Measurements from ENCODE around the gene KLHDC2.
"Not testable (repeated sequence)": the region's sequence is repeated elsewhere in the genome, so short reads cannot be mapped to it uniquely, and the experiment has no call there.

Gene KLHDC2

GRCh38 chr14:49767571-49768300 lies at the start of gene KLHDC2:
TSS of gene KLHDC2 (plus strand) at chr14:49768153. CDS start at chr14:49768469, 316 bp downstream.
- Histone ChIP-seq H3K36me3 (ENCODE audit: control insufficient read depth in 1 of 2, insufficient read depth in 2 of 2, low read length in 2 of 2) (peaks cover 3 to 5% of the 10 kb centered on the region in 2 donors), H3K27me3 (ENCODE audit: low read depth, low read length) (no peaks in the 10 kb centered on the region), H3K9me3 (ENCODE audit: control insufficient read depth in 1 of 2, low read length in 2 of 2) (no peaks in the 10 kb centered on the region), H3K4me3 (ENCODE audit: low read depth in 1 of 2, low read length in 2 of 2) (peak within 1 kb of the TSS; percentile 88 to 92), H3K4me1 (ENCODE audit: control insufficient read depth in 1 of 2, insufficient read depth in 2 of 2, low read length in 2 of 2) (peaks cover 10 to 22% of the 10 kb centered on the region in 2 donors), H3K27ac (ENCODE audit: low read length) (peak within 1 kb of the TSS; percentile 97)

GRCh38 chr14:49720744-49721143 lies 47.2 kb upstream of the KLHDC2 start:
- H3K4me1 ChIP-seq (ENCODE audit: control insufficient read depth in 1 of 2, insufficient read depth in 2 of 2, low read length in 2 of 2) = no peaks in the 10 kb centered on the region
- peaks cover 0 to 27% of the 10 kb centered on the region in 2 donors for H3K36me3 ChIP-seq (ENCODE audit: control insufficient read depth in 1 of 2, insufficient read depth in 2 of 2, low read length in 2 of 2)
- H3K9me3 ChIP-seq (ENCODE audit: control insufficient read depth in 1 of 2, low read length in 2 of 2) = no peaks in the 10 kb centered on the region
- no peak overlapping the region for H3K4me3 ChIP-seq (ENCODE audit: low read depth in 1 of 2, low read length in 2 of 2)
- H3K27ac ChIP-seq (ENCODE audit: low read length) = no peak overlapping the region
- H3K27me3 ChIP-seq (ENCODE audit: low read depth, low read length) = no peaks in the 10 kb centered on the region

GRCh38 chr14:49721733-49722435 lies 46.1 kb upstream of the KLHDC2 start:
- not testable (repeated sequence) for H3K27ac ChIP-seq (ENCODE audit: low read length); H3K4me3 ChIP-seq (ENCODE audit: low read depth in 1 of 2, low read length in 2 of 2); H3K4me1 ChIP-seq (ENCODE audit: control insufficient read depth in 1 of 2, insufficient read depth in 2 of 2, low read length in 2 of 2); H3K27me3 ChIP-seq (ENCODE audit: low read depth, low read length); H3K9me3 ChIP-seq (ENCODE audit: control insufficient read depth in 1 of 2, low read length in 2 of 2)
- H3K36me3 ChIP-seq (ENCODE audit: control insufficient read depth in 1 of 2, insufficient read depth in 2 of 2, low read length in 2 of 2) = peaks cover 4 to 34% of the 10 kb centered on the region in 2 donors

GRCh38 chr14:49727171-49727570 lies 40.8 kb upstream of the KLHDC2 start:
- Histone ChIP-seq H3K27ac (ENCODE audit: low read length) (no peak overlapping the region), H3K4me1 (ENCODE audit: control insufficient read depth in 1 of 2, insufficient read depth in 2 of 2, low read length in 2 of 2) (no peaks in the 10 kb centered on the region), H3K9me3 (ENCODE audit: control insufficient read depth in 1 of 2, low read length in 2 of 2) (no peaks in the 10 kb centered on the region), H3K27me3 (ENCODE audit: low read depth, low read length) (no peaks in the 10 kb centered on the region), H3K4me3 (ENCODE audit: low read depth in 1 of 2, low read length in 2 of 2) (no peak overlapping the region), H3K36me3 (ENCODE audit: control insufficient read depth in 1 of 2, insufficient read depth in 2 of 2, low read length in 2 of 2) (peaks cover 14 to 40% of the 10 kb centered on the region in 2 donors)

GRCh38 chr14:49732896-49733295 lies 35.1 kb upstream of the KLHDC2 start:
- H3K36me3 ChIP-seq (ENCODE audit: control insufficient read depth in 1 of 2, insufficient read depth in 2 of 2, low read length in 2 of 2) = peaks cover 4 to 30% of the 10 kb centered on the region in 2 donors
- H3K9me3 ChIP-seq (ENCODE audit: control insufficient read depth in 1 of 2, low read length in 2 of 2) = no peaks in the 10 kb centered on the region
- H3K27me3 ChIP-seq (ENCODE audit: low read depth, low read length) = no peaks in the 10 kb centered on the region
- no peaks in the 10 kb centered on the region for H3K4me1 ChIP-seq (ENCODE audit: control insufficient read depth in 1 of 2, insufficient read depth in 2 of 2, low read length in 2 of 2)
- H3K27ac ChIP-seq (ENCODE audit: low read length) = no peak overlapping the region
- H3K4me3 ChIP-seq (ENCODE audit: low read depth in 1 of 2, low read length in 2 of 2) = no peak overlapping the region

- no peak overlapping the region for H3K4me3 ChIP-seq (ENCODE audit: low read depth in 1 of 2, low read length in 2 of 2)
- H3K27ac ChIP-seq (ENCODE audit: low read length) = no peak overlapping the region
- H3K9me3 ChIP-seq (ENCODE audit: control insufficient read depth in 1 of 2, low read length in 2 of 2) = no peaks in the 10 kb centered on the region
- H3K36me3 ChIP-seq (ENCODE audit: control insufficient read depth in 1 of 2, insufficient read depth in 2 of 2, low read length in 2 of 2) = peaks cover 3 to 28% of the 10 kb centered on the region in 2 donors
- H3K27me3 ChIP-seq (ENCODE audit: low read depth, low read length) = no peaks in the 10 kb centered on the region
- no peaks in the 10 kb centered on the region for H3K4me1 ChIP-seq (ENCODE audit: control insufficient read depth in 1 of 2, insufficient read depth in 2 of 2, low read length in 2 of 2)
Observed at GRCh38 chr14:49733836-49734235, 34.1 kb upstream of the KLHDC2 start.

GRCh38 chr14:49735669-49736068 lies 32.3 kb upstream of the KLHDC2 start:
- H3K27me3 ChIP-seq (ENCODE audit: low read depth, low read length); H3K27ac ChIP-seq (ENCODE audit: low read length); H3K4me3 ChIP-seq (ENCODE audit: low read depth in 1 of 2, low read length in 2 of 2); H3K9me3 ChIP-seq (ENCODE audit: control insufficient read depth in 1 of 2, low read length in 2 of 2); H3K4me1 ChIP-seq (ENCODE audit: control insufficient read depth in 1 of 2, insufficient read depth in 2 of 2, low read length in 2 of 2): not testable (repeated sequence)
- H3K36me3 ChIP-seq (ENCODE audit: control insufficient read depth in 1 of 2, insufficient read depth in 2 of 2, low read length in 2 of 2) = peaks cover 0 to 14% of the 10 kb centered on the region in 2 donors

GRCh38 chr14:49745191-49745590 lies 22.8 kb upstream of the KLHDC2 start:
- H3K27ac ChIP-seq (ENCODE audit: low read length) = no peak overlapping the region
- H3K36me3 ChIP-seq (ENCODE audit: control insufficient read depth in 1 of 2, insufficient read depth in 2 of 2, low read length in 2 of 2) = peaks cover 4 to 45% of the 10 kb centered on the region in 2 donors
- no peak overlapping the region for H3K4me3 ChIP-seq (ENCODE audit: low read depth in 1 of 2, low read length in 2 of 2)
- no peaks in the 10 kb centered on the region for H3K4me1 ChIP-seq (ENCODE audit: control insufficient read depth in 1 of 2, insufficient read depth in 2 of 2, low read length in 2 of 2)
- H3K9me3 ChIP-seq (ENCODE audit: control insufficient read depth in 1 of 2, low read length in 2 of 2) = no peaks in the 10 kb centered on the region
- H3K27me3 ChIP-seq (ENCODE audit: low read depth, low read length) = no peaks in the 10 kb centered on the region

- not testable (repeated sequence) for H3K27me3 ChIP-seq (ENCODE audit: low read depth, low read length); H3K27ac ChIP-seq (ENCODE audit: low read length); H3K4me3 ChIP-seq (ENCODE audit: low read depth in 1 of 2, low read length in 2 of 2); H3K9me3 ChIP-seq (ENCODE audit: control insufficient read depth in 1 of 2, low read length in 2 of 2); H3K4me1 ChIP-seq (ENCODE audit: control insufficient read depth in 1 of 2, insufficient read depth in 2 of 2, low read length in 2 of 2)
- peaks cover 4 to 45% of the 10 kb centered on the region in 2 donors for H3K36me3 ChIP-seq (ENCODE audit: control insufficient read depth in 1 of 2, insufficient read depth in 2 of 2, low read length in 2 of 2)
Observed at GRCh38 chr14:49746476-49746875, 21.5 kb upstream of the KLHDC2 start.

GRCh38 chr14:49754570-49755097 lies 13.3 kb upstream of the KLHDC2 start:
- Histone ChIP-seq H3K4me3 (ENCODE audit: low read depth in 1 of 2, low read length in 2 of 2) (no peak overlapping the region), H3K27me3 (ENCODE audit: low read depth, low read length) (no peaks in the 10 kb centered on the region), H3K36me3 (ENCODE audit: control insufficient read depth in 1 of 2, insufficient read depth in 2 of 2, low read length in 2 of 2) (peaks cover 0 to 12% of the 10 kb centered on the region in 2 donors), H3K9me3 (ENCODE audit: control insufficient read depth in 1 of 2, low read length in 2 of 2) (no peaks in the 10 kb centered on the region), H3K27ac (ENCODE audit: low read length) (no peak overlapping the region), H3K4me1 (ENCODE audit: control insufficient read depth in 1 of 2, insufficient read depth in 2 of 2, low read length in 2 of 2) (no peaks in the 10 kb centered on the region)

- no peaks in the 10 kb centered on the region for H3K9me3 ChIP-seq (ENCODE audit: control insufficient read depth in 1 of 2, low read length in 2 of 2)
- H3K27me3 ChIP-seq (ENCODE audit: low read depth, low read length) = no peaks in the 10 kb centered on the region
- no peaks in the 10 kb centered on the region for H3K4me1 ChIP-seq (ENCODE audit: control insufficient read depth in 1 of 2, insufficient read depth in 2 of 2, low read length in 2 of 2)
- peaks cover 0 to 4% of the 10 kb centered on the region in 2 donors for H3K36me3 ChIP-seq (ENCODE audit: control insufficient read depth in 1 of 2, insufficient read depth in 2 of 2, low read length in 2 of 2)
- H3K27ac ChIP-seq (ENCODE audit: low read length) = no peak overlapping the region
- H3K4me3 ChIP-seq (ENCODE audit: low read depth in 1 of 2, low read length in 2 of 2) = no peak overlapping the region
Observed at GRCh38 chr14:49755378-49755777, 12.6 kb upstream of the KLHDC2 start.
